H9 (cell line): ENCODE data around the gene SPRR5. TPM values are rescaled to one million over a fixed set of nuclear protein-coding genes. Genes with fewer than 3 reads are reported as not detected.

ENCODE experiments used
- DNase-seq: peaks from one replicate; pipeline ENCODE4 v3.0.0-alpha.2; 2017
- H2AFZ ChIP-seq: one replicate; pipeline ENCODE4 v1.6.1; 2013; ENCODE audit warnings: mild to moderate bottlenecking, low read length, control low read depth, moderate library complexity
- H2AK5ac ChIP-seq: 2 replicates; pipeline ENCODE4 v1.6.1; 2013; ENCODE audit warnings: low read length, control low read depth, mixed read lengths; ENCODE audit not compliant: insufficient read length
- H2BK120ac ChIP-seq: one replicate; pipeline ENCODE4 v1.6.1; 2013; ENCODE audit warnings: low read depth, mild to moderate bottlenecking, low read length, control low read depth, inconsistent platforms; ENCODE audit not compliant: poor library complexity, severe bottlenecking
- H2BK12ac ChIP-seq: 2 replicates; pipeline ENCODE4 v1.6.1; 2013; ENCODE audit warnings: low read length, control low read depth, mixed read lengths, low read depth; ENCODE audit not compliant: insufficient read length
- H2BK15ac ChIP-seq: 2 replicates; pipeline ENCODE4 v1.6.1; 2013; ENCODE audit warnings: low read depth, low read length, control low read depth
- H2BK20ac ChIP-seq: one replicate; pipeline ENCODE4 v1.6.1; 2013; ENCODE audit warnings: low read depth, mild to moderate bottlenecking, low read length, control low read depth, inconsistent platforms; ENCODE audit not compliant: poor library complexity, severe bottlenecking
- H2BK5ac ChIP-seq: 2 replicates; pipeline ENCODE4 v1.6.1; 2013; ENCODE audit warnings: low read length, control low read depth, mixed read lengths; ENCODE audit not compliant: insufficient read length
- H3K14ac ChIP-seq: 2 replicates; pipeline ENCODE4 v1.6.1; 2013; ENCODE audit warnings: low read length, control low read depth; ENCODE audit not compliant: insufficient read depth
- H3K18ac ChIP-seq: 2 replicates; pipeline ENCODE4 v1.6.1; 2013; ENCODE audit warnings: low read depth, mild to moderate bottlenecking, mixed read lengths, low read length, control low read depth; ENCODE audit not compliant: insufficient read length
- H3K23ac ChIP-seq: 2 replicates; pipeline ENCODE4 v1.6.1; 2013; ENCODE audit warnings: low read length, control low read depth, mixed read lengths, low read depth; ENCODE audit not compliant: insufficient read length
- H3K23me2 ChIP-seq: 2 replicates; pipeline ENCODE4 v1.6.1; 2013; ENCODE audit warnings: low read depth, mild to moderate bottlenecking, mixed read lengths, low read length, control low read depth; ENCODE audit not compliant: insufficient read length, poor library complexity, severe bottlenecking
- H3K27ac ChIP-seq: 2 replicates; pipeline ENCODE4 v1.5.1; 2013; ENCODE audit warnings: low read length, control low read depth, mixed read lengths, low read depth; ENCODE audit not compliant: insufficient read length
- H3K27me3 ChIP-seq: 2 replicates; pipeline ENCODE4 v1.6.1; 2013; ENCODE audit warnings: low read length, control low read depth, inconsistent platforms; ENCODE audit not compliant: insufficient read depth
- H3K4ac ChIP-seq: 2 replicates; pipeline ENCODE4 v1.6.1; 2013; ENCODE audit warnings: low read depth, mild to moderate bottlenecking, control low read depth, inconsistent platforms, low read length, moderate library complexity
- H3K4me1 ChIP-seq: 2 replicates; pipeline ENCODE4 v1.6.1; 2013; ENCODE audit warnings: low read length, control low read depth, inconsistent platforms; ENCODE audit not compliant: insufficient read depth
- H3K4me2 ChIP-seq: 2 replicates; pipeline ENCODE4 v1.6.1; 2013; ENCODE audit warnings: low read length, control low read depth, mixed read lengths; ENCODE audit not compliant: insufficient read length, insufficient read depth
- H3K56ac ChIP-seq: 2 replicates; pipeline ENCODE4 v1.6.1; 2013; ENCODE audit warnings: low read depth, mild to moderate bottlenecking, mixed read lengths, low read length, control low read depth; ENCODE audit not compliant: insufficient read length
- H3K79me1 ChIP-seq: 2 replicates; pipeline ENCODE4 v1.6.1; 2013; ENCODE audit warnings: low read depth, mild to moderate bottlenecking, moderate library complexity, low read length, control low read depth, inconsistent platforms; ENCODE audit not compliant: insufficient read depth, poor library complexity, severe bottlenecking
- H3K79me2 ChIP-seq: 2 replicates; pipeline ENCODE4 v1.6.1; 2013; ENCODE audit warnings: low read length, control low read depth, inconsistent platforms; ENCODE audit not compliant: insufficient read depth
- H3K9ac ChIP-seq: 2 replicates; pipeline ENCODE4 v1.6.1; 2013; ENCODE audit warnings: low read length, control low read depth, mixed read lengths; ENCODE audit not compliant: insufficient read length; ENCODE audit errors: extremely low read depth
- H3K9me3 ChIP-seq: one replicate; pipeline ENCODE4 v1.6.1; 2013; ENCODE audit warnings: low read depth, low read length, inconsistent platforms; ENCODE audit not compliant: control insufficient read depth
- H3T11ph ChIP-seq: one replicate; pipeline ENCODE4 v1.6.1; 2013; ENCODE audit warnings: mild to moderate bottlenecking, low read length, control low read depth, inconsistent platforms
- H4K20me1 ChIP-seq: one replicate; pipeline ENCODE4 v1.6.1; 2013; ENCODE audit not compliant: control insufficient read depth, insufficient read length, insufficient read depth
- H4K5ac ChIP-seq: 2 replicates; pipeline ENCODE4 v1.6.1; 2013; ENCODE audit warnings: low read depth, mild to moderate bottlenecking, mixed read lengths, low read length, control low read depth; ENCODE audit not compliant: insufficient read length
- H4K8ac ChIP-seq: replicated peaks from 2 replicates; pipeline ENCODE4 v1.6.1; 2013; ENCODE audit warnings: low read length, control low read depth, mixed read lengths, low read depth; ENCODE audit not compliant: insufficient read length
- H4K91ac ChIP-seq: 2 replicates; pipeline ENCODE4 v1.6.1; 2013; ENCODE audit warnings: low read depth, mild to moderate bottlenecking, moderate library complexity, mixed read lengths, low read length, control low read depth; ENCODE audit not compliant: insufficient read length
- H3K27ac Mint-ChIP-seq, 3 experiments: 2 replicates in 2 of 3; 3 replicates in 1 of 3; pipeline ENCODE4 v1.8.0; 2020 to 2021; ENCODE audit warnings: mixed read lengths in 3 of 3, mild to moderate bottlenecking in 1 of 3, moderate library complexity in 1 of 3
- H3K27me3 Mint-ChIP-seq: 2 replicates; pipeline ENCODE4 v1.8.0; 2021; ENCODE audit warnings: low read depth, mild to moderate bottlenecking, moderate library complexity, mixed read lengths
- H3K36me3 Mint-ChIP-seq, 3 experiments: 2 replicates in 2 of 3; 3 replicates in 1 of 3; pipeline ENCODE4 v1.8.0; 2020 to 2021; ENCODE audit warnings: low read depth in 3 of 3, mixed read lengths in 3 of 3; ENCODE audit not compliant: insufficient read depth in 1 of 3
- H3K4me1 Mint-ChIP-seq, 2 experiments: 2 replicates each; pipeline ENCODE4 v1.8.0; 2020; ENCODE audit warnings: mixed read lengths in 2 of 2
- H3K4me3 Mint-ChIP-seq, 2 experiments: 2 replicates in 1 of 2; 3 replicates in 1 of 2; pipeline ENCODE4 v1.8.0; 2020 to 2021; ENCODE audit warnings: mild to moderate bottlenecking in 2 of 2, mixed read lengths in 2 of 2, moderate library complexity in 1 of 2
- H3K9me3 Mint-ChIP-seq, 2 experiments: 2 replicates in 1 of 2; 3 replicates in 1 of 2; pipeline ENCODE4 v1.8.0; 2020; ENCODE audit warnings: mild to moderate bottlenecking in 2 of 2, mixed read lengths in 2 of 2, moderate library complexity in 1 of 2
- WGBS: extraction: QIAGEN DNeasy Blood & Tissue Kit; methylation state at CpG from one replicate; pipeline ENCODE4 v1.1.7; 2013; ENCODE audit warnings: missing lambda C conversion rate, low lambda C conversion rate, mixed read lengths; ENCODE audit not compliant: insufficient read length; ENCODE audit errors: extremely low coverage; 5-methylcytosine and 5-hydroxymethylcytosine counted together
- total RNA-seq: library from RNA; stranded (reverse); gene quantifications from 2 replicates; pipeline ENCODE4 v1.2.1, GENCODE V29; 2021
- TF ChIP-seq, protein P1 (sequence below): fragments of 200-600 bp; sonication (generic); conservative IDR thresholded peaks from 3 replicates; pipeline ENCODE4 v1.8.0; 2021; ENCODE audit warnings: antibody characterized with exemption, mild to moderate bottlenecking

Gene SPRR5
- total RNA-seq, 1 experiment from 2014 or later: not detected

DNA sequence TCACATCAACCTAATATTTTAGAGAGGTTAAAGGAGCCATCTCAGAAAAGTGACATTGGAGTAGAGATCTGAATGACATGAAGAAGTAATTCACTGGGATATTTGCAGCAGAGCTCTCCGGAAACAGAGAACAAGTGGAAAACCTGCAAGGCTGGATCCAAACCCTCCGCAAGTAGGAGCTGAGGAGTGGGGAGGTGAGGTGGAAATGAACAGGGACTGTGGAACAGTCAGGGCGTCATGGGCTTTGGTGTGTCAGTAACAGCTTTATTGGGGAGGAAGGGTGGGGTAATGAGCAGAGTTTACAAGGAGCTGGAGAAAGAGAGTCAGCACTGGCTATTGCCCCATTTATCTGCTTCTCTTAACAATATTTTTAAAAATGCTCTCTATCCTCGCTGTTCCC lies 48.0 kb upstream of the SPRR5 start:
- Histone ChIP-seq H3K27ac (no peak overlapping the region), H2BK120ac (no peak overlapping the region), H3K9me3 (no peaks in the 10 kb centered on the region), H3K9ac (no peak overlapping the region), H4K8ac (no peak overlapping the region), H3K4me2 (no peak overlapping the region), H2BK15ac (no peak overlapping the region), H3K27me3 (no peaks in the 10 kb centered on the region), H4K91ac (no peak overlapping the region), H3K4me1 (no peaks in the 10 kb centered on the region; the same call in 1 of the 2 replicates), H3K23me2 (no peaks in the 10 kb centered on the region), H2BK20ac (no peak overlapping the region), H2BK5ac (no peak overlapping the region), H3K4ac (no peak overlapping the region), H2AFZ (no peak overlapping the region), H4K20me1 (no peaks in the 10 kb centered on the region), H3T11ph (no peak overlapping the region), H3K14ac (no peak overlapping the region), H4K5ac (no peak overlapping the region), H2AK5ac (no peak overlapping the region), H3K79me2 (no peaks in the 10 kb centered on the region), H3K23ac (no peak overlapping the region), H3K56ac (no peak overlapping the region), H3K18ac (no peak overlapping the region), H3K79me1 (no peaks in the 10 kb centered on the region), H2BK12ac (no peak overlapping the region)
- WGBS: no CpG with 5 or more reads among the region's 4 CpGs
- Mint-ChIP-seq H3K4me1 (no peaks in the 10 kb centered on the region), H3K27ac (no peak overlapping the region), H3K36me3 (peaks cover 0 to 25% (median 0%) of the 10 kb centered on the region in 3 experiments; a peak in 3 of 7 replicates), H3K9me3 (peaks cover 71 to 89% of the 10 kb centered on the region in 2 experiments), H3K4me3 (no peak overlapping the region), H3K27me3 (peaks cover 7% of the 10 kb centered on the region; the same call in 1 of the 2 replicates)
- TF ChIP-seq, protein P1, sequence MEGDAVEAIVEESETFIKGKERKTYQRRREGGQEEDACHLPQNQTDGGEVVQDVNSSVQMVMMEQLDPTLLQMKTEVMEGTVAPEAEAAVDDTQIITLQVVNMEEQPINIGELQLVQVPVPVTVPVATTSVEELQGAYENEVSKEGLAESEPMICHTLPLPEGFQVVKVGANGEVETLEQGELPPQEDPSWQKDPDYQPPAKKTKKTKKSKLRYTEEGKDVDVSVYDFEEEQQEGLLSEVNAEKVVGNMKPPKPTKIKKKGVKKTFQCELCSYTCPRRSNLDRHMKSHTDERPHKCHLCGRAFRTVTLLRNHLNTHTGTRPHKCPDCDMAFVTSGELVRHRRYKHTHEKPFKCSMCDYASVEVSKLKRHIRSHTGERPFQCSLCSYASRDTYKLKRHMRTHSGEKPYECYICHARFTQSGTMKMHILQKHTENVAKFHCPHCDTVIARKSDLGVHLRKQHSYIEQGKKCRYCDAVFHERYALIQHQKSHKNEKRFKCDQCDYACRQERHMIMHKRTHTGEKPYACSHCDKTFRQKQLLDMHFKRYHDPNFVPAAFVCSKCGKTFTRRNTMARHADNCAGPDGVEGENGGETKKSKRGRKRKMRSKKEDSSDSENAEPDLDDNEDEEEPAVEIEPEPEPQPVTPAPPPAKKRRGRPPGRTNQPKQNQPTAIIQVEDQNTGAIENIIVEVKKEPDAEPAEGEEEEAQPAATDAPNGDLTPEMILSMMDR: no peak
- no peak for DNase-seq
